Measurements from ENCODE around the gene SLC29A2.

DNA sequence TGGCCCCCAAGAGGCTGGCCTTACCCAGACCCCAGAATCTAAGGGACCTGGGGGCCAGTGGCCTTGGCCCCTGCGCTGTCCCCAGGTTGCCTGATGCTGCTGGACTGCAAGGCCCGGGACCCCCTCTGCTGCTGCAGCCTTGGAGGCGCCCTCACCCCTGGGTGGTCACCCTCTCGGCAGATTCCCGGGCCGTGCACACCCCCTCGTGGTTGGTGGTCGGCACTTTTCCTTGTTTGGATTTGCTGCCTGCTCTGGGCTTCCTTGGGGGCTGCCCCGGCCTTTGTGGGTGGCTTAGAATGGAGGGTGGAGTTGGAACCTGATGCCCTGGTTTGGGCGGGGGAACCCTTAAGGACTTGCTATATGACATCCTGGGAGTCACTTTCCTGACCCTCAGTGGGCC is 40.6 kb downstream of the SLC29A2 start:
- TF ChIP-seq, protein P1, sequence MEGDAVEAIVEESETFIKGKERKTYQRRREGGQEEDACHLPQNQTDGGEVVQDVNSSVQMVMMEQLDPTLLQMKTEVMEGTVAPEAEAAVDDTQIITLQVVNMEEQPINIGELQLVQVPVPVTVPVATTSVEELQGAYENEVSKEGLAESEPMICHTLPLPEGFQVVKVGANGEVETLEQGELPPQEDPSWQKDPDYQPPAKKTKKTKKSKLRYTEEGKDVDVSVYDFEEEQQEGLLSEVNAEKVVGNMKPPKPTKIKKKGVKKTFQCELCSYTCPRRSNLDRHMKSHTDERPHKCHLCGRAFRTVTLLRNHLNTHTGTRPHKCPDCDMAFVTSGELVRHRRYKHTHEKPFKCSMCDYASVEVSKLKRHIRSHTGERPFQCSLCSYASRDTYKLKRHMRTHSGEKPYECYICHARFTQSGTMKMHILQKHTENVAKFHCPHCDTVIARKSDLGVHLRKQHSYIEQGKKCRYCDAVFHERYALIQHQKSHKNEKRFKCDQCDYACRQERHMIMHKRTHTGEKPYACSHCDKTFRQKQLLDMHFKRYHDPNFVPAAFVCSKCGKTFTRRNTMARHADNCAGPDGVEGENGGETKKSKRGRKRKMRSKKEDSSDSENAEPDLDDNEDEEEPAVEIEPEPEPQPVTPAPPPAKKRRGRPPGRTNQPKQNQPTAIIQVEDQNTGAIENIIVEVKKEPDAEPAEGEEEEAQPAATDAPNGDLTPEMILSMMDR (IDR thresholded peaks at IDR 0.05), result no peak
- TF ChIP-seq TEAD4 (CRISPR knock-in tag; IDR thresholded peaks at IDR 0.05) (no peak), OVOL2 (CRISPR knock-in tag; IDR thresholded peaks at IDR 0.05; ENCODE audit: borderline replicate concordance) (no peak), NR1H2 (CRISPR knock-in tag; IDR thresholded peaks at IDR 0.05) (no peak), ZNF138 (CRISPR knock-in tag; conservative IDR thresholded peaks at IDR 0.05) (no peak), NR2C2 (CRISPR knock-in tag; IDR thresholded peaks at IDR 0.05) (no peak)
- TF ChIP-seq, protein P2, sequence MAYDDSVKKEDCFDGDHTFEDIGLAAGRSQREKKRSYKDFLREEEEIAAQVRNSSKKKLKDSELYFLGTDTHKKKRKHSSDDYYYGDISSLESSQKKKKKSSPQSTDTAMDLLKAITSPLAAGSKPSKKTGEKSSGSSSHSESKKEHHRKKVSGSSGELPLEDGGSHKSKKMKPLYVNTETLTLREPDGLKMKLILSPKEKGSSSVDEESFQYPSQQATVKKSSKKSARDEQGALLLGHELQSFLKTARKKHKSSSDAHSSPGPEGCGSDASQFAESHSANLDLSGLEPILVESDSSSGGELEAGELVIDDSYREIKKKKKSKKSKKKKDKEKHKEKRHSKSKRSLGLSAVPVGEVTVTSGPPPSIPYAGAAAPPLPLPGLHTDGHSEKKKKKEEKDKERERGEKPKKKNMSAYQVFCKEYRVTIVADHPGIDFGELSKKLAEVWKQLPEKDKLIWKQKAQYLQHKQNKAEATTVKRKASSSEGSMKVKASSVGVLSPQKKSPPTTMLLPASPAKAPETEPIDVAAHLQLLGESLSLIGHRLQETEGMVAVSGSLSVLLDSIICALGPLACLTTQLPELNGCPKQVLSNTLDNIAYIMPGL (CRISPR knock-in tag; IDR thresholded peaks at IDR 0.05), result no peak
- TF ChIP-seq, protein P3, sequence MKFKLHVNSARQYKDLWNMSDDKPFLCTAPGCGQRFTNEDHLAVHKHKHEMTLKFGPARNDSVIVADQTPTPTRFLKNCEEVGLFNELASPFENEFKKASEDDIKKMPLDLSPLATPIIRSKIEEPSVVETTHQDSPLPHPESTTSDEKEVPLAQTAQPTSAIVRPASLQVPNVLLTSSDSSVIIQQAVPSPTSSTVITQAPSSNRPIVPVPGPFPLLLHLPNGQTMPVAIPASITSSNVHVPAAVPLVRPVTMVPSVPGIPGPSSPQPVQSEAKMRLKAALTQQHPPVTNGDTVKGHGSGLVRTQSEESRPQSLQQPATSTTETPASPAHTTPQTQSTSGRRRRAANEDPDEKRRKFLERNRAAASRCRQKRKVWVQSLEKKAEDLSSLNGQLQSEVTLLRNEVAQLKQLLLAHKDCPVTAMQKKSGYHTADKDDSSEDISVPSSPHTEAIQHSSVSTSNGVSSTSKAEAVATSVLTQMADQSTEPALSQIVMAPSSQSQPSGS (CRISPR knock-in tag; IDR thresholded peaks at IDR 0.05; ENCODE audit: borderline replicate concordance, low read depth), result no peak

Data from WTC11 (cell line).